Stimulated activated CD8-positive, alpha-beta memory T cell treated with anti-CD3 and anti-CD28 coated beads, Interleukin-4, amount 100 ng/mL, for 48 hours (primary cell): ENCODE data around the gene KCTD8.
"Not testable (repeated sequence)": the region's sequence is repeated elsewhere in the genome, so short reads cannot be mapped to it uniquely, and the experiment has no call there.

Experiments
- DNase-seq: peaks from one replicate; pipeline ENCODE4 v3.0.0-alpha.2; 2020

KCTD8 gene

DNA sequence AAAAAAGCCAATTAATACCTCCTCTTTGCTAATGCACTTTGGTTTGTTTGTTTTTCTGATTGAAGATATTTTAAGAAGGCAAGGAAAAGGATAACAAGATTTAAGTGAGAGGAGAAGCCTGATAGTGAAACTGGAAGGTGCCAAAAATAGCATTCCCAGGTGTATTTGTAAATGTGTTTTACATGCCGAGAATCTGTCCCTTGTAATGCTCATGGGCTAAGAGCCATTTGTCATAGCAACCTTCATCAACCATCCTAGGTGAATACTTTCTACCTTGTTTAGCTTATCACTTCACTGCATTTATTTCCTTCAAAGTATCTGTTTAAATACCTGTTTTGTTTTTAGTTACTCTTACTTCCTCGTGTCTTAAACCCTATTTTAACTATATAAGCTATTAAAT, 127.8 kb downstream of the KCTD8 start:
- no peak for DNase-seq

DNA sequence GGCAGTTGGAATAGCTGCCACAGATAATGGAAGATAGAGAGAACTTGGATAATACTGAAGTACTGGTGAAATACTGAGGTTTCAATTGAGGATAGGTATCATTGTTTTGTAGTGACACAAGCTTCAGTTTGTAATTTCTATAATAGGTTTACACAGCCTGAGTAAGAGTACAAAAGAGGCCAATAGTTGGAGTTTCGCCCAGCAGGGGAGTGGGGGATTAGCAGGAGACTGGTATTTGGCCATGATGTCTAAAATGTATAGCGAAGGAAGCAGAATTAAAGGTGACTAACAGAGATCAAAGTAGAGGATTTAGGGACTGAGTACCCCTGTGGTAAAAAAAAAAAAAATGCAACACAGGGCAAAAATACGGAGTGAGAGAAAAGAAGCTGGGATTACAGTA, 129.5 kb downstream of the KCTD8 start:
- DNase-seq, result no peak

DNA sequence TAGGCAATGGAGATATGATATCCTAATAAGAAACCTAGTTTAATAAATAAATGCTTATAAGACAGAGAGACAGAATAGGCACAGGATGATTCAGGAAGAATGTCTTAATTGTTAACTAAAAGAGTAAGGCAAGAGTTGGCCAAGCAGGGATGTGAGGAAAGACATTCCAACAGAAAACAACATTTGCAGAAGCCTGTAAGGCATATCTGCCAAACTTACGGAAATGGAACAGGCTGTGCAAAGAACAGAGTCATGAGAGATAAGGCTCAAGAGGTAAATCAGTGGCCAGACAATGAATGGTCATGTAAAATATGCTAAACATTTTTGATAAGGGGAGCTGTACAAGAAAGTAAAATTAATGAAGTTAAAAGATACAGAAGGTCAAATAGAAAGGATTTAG, 134.9 kb downstream of the KCTD8 start:
- no peak for DNase-seq

DNA sequence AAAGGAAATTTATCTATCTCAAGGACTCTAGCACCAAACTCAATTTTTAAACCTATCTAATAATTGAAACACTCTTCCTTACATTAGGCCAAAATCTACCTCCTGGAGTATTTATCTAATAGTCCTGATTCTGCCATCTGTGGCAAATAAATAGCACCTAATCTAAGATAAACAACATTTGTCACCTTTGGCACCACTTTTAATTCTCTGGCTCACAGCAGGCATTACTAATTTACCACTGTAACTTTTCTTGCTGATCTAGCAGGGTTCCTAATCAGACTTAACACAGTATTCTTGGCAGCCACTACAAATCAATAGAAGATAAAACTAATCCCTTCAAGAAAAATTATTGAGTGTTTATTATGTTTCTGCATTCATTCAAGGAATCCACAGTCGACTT, 161.1 kb downstream of the KCTD8 start:
- no peak for DNase-seq

DNA sequence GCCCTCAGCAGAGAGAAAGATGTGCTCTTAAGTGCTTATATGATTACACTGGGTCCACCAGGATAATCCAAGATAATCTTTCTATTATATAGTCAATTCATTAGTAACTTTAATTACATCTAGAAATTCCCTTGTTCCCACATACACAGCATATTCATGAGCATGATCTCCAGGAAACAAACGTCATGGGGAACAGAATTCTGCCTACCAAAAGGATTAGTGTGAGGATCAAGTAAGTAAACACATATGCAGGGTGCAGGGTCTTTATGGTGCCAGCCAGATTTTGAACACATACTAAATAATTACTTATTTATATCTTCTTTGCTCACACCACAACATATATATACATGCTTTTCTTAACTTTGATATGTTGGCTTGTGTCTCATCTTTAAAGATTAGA, 169.1 kb downstream of the KCTD8 start:
- DNase-seq, result no peak

DNA sequence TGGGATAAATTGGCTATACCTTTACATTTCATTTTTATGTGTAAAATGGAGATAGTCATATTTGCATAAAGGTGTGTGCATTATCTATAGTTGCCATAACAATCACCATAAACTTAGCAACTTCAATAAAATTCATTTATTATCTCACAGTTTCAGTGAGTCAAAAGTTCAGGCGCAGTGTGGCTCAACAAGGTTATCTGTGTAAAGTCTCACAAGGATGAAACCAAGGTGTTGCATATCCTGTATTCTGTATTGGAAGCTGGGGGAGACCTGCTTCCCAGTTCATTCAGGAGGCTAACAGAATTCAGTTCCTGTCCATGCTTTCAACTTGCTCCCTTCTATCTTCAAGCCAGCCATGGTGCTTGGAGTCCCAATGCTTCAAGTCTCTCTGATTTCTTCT, 169.5 kb downstream of the KCTD8 start:
- DNase-seq, result no peak

DNA sequence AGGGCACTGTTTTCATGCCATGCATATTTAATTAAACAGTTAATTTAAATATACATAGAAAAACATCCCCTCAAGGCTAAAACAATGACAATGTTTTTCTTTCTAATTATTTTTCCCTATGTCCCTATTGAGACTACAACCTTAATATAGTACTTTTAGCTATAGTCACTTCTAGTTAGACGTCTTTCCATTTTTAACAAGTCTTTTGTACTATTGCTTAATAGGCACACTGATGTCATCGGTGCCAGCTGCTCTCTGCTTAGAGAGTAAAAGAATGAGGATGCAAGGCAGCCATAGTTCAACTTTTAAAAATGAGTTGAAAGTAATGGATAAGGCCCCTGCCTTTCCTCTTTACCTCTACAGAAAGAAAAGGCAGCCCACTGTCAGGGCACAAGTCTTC, 191.1 kb downstream of the KCTD8 start:
- DNase-seq, result no peak

DNA sequence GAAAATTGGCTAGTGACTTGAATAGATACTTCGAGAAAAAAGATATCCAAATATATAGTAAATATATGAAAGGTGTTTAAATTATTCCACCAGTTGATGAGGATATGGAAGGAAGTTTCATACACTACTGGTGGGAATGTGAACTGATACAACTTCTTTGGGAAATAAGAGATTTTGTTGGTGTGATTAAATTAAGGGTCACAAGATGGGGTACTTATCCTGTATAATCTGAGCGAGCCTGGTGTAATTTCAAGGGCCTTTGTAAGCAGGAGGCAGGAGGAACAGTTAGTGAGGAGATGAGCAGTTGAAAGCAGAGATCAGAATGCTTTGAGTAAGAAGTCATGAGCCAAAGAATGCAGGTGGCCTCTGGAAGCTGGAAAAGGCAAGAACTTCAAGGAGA, 192.2 kb downstream of the KCTD8 start:
- DNase-seq, result no peak

DNA sequence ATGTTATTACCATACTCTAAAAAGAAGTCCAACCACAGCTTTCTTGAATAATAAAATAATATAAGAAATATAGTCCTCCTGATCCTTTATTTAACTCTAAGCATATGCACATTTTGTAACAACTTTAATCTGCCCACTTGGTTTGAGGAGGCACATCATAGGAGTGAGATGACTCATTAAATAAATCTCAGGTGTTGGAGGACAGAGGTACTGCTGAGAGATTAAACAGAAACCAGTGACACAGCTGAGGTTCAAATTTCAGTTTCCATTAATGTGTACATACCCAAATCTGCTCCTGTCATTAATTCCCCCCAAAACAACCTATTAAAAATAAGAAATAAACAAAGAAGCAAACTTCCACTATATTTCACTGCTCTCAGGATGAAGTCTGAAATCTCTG, 211.0 kb downstream of the KCTD8 start:
- no peak for DNase-seq

DNA sequence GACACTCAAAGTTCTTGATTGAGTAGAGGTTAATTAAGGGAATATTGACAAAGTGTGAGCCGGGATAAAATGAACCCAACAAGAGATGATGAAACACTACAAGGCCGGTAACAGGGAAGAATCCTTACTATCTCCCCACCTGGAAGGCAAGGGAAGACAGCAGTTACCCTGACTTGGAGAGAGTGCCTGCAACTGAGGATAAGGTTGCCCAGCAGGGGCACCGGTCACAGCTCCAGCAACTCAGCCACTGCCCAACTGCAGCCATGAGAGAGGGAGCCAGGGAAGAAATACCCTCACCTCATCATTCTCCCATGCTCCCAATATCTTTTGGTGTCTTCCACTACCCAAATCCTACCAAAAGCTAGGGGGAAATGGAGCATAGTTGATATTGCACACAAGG, 212.7 kb downstream of the KCTD8 start:
- DNase-seq, result no peak

DNA sequence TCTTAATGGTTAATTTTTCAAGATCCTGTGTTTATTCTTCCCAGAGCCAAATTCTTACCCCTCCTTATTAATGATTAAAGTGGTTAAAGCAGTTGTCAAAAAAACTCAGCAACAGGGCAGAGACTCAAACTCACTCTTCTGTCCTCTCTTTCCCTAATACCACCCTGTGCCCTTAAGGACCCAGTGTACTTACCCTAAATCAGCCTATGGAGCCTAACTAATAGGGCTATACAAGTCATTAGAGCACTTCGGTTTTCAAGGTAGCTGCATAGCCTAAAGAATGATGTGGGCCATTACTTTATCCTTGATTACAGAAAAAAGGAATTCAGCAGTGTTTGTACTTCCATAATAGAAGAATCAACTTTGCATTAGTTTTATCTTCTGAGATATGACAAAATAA, 216.3 kb downstream of the KCTD8 start:
- DNase-seq, result no peak

DNA sequence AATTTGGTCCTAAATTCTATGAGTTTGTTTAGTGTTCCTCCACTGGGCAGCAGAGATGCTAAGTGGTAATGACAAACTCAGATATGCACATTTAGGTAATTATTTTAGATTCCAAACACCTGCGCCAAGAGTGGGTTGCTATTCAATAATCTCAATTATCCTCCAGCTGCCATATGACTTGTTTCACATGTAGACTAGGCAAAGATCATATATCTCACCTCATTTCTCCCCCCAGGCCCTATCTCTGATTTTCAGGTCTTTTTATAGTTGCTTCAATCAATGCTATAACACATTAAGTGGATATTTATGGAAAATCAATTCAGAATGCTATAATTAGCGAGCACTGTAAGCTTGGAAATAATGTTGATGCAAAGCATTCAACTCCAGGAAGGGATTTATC, 217.6 kb downstream of the KCTD8 start:
- no peak for DNase-seq

DNA sequence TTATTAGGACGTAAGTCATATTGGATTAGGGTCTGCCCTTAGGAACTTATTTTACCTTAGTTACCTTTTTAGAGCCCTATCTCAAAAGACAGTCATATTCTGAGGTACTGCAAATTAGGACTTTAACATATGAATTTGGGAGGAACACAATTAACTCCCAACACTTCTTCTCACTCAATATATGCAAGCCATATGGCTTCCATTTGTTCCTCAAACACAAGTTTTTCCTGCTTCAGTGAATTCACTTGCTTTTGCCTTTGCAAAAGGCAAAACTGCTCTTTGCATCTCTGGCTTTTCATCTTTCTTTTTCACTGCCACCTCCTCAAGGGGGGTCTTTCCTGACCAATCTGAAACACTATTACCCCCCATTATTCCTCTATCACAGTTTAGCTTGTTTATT, 220.3 kb downstream of the KCTD8 start:
- DNase-seq, result no peak

DNA sequence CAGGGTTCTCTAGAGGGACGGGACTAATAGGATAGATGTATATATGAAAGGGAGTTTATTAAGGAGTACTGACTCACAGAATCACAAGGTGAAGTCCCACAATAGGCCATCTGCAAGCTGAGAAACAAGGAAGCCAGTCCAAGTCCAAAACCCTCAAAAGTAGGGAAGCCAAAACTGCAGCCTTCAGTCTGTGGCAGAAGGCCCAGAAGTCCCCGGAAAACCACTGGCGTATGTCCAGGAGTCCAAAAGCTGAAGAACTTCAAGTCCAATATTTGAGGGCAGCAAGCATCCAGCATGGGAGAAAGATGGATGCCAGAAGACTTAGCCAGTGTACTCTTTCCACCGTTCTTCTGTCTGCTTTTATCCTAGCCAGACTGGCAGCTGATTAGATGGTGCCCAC, 227.2 kb downstream of the KCTD8 start:
- no peak for DNase-seq

DNA sequence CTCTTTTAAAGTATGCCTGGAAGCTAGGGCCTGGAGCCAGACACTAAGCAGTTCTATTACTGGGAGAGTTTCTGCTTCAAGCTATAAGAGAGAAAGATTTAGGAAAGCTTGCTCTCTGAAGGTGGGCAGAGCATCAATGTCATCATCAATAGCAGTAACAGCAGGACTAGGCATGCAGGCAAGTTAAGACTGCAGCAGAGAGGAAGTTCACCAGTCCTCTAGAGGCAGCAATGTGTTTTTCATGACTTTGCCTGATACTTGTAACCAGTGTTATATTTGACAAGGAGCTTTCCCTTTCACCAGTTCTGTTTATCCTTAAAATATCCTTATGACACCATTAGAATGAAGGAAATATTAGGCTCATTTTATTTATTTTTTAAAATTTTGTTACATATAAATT, 237.9 kb downstream of the KCTD8 start:
- DNase-seq, result no peak

DNA sequence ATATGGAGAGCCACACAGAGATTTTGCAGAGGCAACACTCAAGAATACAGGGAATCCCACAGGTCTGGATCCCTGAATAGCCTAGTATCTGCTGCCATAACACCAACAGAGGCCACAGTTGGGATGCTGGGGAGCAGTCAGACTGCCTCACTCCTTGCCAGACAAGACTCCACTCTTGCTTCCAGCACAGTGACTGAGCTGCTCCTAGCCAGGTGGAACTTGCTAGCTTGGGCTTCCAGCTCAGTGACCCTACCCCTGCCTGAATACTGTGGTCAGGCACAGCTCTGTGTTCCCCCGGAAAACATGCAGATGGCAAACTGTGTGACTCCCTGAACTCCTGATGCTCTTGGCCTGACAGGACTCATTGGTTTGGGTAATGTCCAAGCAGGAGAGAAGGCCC, 251.8 kb downstream of the KCTD8 start:
- no peak for DNase-seq

DNA sequence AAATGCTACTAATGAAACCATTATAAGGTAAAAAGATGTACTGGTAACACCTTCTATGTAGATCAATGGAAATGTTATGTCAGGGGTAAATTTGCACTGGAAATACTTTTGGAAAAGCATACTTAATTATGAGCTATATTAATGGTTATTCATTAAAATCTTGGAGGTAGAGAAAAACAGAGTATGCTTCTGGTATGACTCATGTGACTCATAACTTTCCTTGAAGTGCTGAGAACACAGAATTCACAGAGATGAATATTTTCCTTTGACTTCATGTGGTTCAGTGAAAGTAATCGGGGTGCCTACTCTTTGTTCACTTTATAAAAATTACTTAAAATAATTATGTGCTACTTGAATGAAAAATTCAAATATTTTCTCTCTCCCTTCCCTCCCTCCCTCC, 254.2 kb downstream of the KCTD8 start:
- no peak for DNase-seq

DNA sequence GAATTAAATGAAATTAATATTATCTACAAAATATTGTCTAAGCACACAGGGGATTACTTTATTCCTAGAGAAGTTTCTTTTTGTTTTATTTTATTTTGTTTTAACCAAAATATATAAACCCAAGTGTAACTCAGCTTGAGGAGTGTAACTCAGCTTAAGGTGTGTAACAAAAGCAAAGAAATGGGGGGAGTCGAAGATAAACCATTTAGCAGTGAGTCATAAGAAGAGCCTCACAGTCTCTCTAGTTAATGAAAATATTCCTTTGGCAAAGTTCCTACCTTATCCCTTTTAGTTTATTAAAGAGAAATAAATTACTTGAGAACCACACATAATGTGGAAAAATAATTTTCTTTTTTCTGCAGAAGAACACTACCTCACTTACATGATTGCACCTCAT, 261.8 kb downstream of the KCTD8 start:
- no peak for DNase-seq

DNA sequence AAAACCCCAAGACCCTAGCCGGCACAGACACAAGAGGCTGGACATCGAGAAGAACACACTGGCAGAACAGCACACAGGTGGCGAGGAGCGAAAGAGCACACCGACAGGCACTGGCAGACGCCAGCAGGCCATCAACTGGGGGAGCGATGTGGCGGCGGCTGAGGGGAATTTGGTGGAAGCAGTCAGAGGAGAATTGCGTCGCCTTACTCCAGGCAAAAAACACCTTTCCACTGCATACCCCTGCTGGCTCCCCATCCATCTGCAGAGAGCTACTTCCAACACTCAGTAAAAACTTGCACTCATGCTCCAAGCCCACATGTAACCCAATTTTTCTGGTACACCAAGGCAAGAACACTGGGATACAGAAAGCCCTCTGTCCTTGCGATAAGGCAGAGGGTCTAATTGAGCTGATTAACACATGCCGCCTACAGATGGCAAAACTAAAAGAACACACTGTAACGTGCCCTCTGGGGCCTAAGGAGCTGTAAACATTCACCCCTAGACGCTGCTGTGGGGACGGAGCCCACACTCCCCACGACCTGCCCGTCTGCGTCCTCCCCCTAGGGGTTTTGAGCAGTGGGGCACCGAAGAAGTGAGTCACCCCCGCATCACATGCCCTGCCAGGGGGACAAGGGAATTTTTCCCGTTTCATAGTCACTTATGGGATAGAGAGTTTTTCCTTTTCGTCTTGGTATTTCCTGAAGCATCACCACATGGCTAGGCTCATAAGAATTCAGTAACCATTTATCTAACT, 262.3 kb downstream of the KCTD8 start:
- DNase-seq, result no peak

DNA sequence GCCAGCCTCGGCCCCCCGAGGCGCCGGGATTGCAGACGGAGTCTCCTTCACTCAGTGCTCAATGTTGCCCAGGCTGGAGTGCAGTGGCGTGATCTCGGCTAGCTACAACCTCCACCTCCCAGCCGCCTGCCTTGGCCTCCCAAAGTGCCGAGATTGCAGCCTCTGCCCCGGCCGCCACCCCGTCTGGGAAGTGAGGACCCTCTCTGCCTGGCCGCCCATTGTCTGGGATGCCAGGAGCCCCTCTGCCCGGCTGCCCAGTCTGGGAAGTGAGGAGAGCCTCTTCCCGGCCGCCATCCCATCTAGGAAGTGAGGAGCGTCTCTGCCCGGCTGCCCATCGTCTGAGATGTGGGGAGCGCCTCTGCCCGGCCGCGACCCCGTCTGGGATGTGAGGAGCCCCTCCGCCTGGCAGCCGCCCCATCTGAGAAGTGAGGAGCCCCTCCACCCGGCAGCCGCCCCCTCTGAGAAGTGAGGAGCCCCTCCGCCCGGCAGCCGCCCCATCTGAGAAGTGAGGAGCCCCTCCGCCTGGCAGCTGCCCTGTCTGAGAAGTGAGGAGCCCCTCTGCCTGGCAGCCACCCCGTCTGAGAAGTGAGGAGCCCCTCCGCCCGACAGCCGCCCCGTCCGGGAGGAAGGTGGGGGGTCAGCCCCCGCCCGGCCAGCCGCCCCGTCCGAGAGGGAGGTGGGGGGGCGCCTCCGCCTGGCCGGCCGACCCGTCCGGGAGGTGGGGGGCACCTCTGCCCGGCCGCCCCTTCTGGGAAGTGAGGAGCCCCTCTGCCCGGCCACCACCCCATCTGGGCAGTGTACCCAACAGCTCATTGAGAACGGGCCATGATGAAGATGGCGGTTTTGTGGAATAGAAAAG, 266.9 kb downstream of the KCTD8 start:
- DNase-seq, result not testable (repeated sequence)

DNA sequence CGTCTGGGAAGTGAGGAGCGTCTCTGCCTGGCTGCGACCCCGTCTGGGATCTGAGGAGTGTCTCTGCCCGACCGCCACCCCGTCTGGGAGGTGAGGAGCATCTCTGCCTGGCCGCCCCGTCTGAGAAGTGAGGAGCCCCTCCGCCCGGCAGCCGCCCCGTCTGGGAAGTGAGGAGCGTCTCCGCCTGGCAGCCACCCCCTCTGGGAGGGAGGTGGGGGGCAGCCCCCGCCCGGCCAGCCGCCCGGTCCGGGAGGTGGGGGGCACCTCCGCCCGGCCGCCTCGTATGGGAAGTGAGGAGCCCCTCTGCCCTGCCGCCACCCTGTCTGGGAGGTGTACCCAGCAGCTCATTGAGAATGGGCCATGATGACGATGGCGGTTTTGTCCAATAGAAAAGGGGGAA, 280.8 kb downstream of the KCTD8 start:
- not testable (repeated sequence) for DNase-seq

DNA sequence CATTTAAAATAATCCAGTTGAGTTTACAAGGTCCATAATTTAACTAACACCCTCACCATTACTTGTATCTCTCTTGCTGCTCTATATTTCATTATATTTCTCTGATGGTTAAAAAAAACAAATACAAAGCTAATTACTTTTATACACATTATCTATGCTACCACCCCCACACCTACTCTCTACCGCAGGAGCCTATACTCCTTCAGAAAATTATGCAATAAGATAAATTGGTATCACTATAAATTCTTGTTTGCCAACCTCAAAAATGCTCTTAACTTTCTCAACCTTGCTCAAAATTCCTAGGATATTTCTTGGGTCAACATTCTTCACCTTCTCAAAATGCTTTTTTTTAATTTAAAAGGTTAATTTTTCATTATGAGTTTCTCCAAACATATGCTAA, 282.7 kb downstream of the KCTD8 start:
- no peak for DNase-seq

DNA sequence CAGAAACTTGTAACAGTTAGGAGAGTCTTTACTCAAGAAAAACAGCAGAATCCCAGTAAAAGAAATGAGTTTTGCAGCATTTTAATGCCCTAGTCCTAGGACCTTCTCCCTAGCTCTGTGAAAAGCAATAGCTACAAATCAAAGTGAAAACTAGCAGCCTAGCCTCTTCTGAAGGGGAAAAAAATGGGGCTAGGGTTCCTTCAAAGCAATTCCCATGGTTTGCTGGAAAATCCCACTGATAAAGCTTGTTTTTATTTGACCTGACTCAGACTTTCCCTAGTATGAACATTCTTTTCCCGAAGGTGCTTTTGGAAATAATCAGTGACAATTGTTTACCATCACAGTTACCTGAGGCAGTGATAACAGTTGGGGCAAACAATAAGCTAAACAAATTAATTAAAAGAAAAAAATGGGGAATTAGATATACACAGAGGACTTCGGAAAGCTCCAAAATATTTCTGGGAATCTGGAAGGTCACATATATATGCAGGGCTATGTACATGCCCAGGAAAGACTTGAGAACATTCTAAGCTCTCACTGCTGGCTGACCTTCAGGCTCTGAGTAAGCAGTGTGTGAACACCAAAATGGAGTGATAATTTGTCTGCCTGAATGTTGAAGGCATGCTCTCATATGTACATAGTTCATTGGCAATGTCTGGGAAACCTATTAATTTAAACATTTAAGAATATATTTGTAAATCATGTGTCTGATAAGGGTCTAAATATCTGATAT, 285.9 kb downstream of the KCTD8 start:
- DNase-seq, result no peak

DNA sequence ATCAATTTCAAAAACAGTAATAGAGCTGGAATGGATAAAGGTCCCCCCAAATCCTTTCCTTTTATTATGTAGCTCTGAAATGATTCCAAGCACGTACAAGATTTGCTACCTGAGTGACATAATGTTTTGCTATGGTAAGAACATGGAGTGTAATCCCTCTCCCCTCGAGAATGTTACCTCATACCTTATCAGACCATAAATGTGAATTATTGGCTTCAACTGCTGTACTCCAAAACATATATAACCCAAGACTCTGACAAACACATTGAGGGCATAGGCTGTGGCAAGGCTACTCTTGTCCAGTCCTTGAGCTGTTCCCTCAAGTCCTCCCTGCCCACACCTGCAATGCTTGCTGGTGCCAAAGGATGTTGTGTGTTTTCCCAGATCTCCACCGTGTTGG, 286.9 kb downstream of the KCTD8 start:
- DNase-seq, result no peak
